ENCODE data around the gene FOXJ1. TPM values are rescaled to one million over a fixed set of nuclear protein-coding genes. Genes with fewer than 3 reads are reported as not detected.

Gene FOXJ1
- total and polyA plus RNA-seq, 2 of the 13 experiments (the other 11 are each of a cell fraction or from before 2014, with no cell fraction given), result 0.98 to 1.6 TPM

DNA sequence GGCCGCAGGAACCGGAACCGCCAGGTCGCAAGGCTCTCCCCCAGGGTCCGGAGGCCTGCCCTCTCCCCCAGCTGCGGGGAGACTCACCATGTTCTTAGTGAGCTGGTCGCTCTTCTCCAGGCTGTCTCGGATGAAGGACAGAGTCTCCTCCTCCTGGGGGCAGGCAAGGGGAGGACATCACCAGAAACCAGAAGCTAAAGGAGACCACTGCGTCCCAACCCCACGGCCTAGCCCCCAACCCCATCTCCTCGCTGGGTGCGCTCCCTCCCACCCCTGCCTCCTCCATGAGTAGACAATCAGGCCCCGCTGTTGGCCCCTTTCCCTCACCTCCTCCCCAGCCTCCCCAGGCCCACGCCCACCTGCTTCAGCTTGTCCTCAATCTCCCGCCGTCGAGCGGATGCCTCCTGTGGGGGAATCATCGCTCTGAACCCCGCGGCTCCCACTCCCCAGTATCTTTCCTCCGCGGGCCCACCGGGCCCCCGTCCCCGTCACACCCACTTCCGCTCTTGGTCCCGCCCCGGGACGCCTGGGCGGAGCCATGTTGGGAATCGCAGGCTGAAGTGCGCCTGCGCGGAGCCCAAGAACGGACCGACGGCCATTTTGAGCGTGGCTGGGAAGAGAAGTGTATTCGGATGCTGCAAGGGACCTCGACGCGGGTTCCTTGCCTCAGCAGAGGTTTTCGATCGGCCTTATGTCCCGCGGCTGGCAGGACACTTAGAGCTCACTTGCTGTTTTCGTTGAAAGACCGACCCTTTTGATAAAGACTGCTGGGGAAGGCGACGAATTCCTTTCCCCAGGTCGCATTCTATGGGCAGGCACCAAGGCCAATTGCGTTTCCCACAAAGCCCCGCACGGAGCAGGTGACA, 37.5 kb downstream of the FOXJ1 start, which contains the start of gene EXOC7 (continued):
- no peak for TF ChIP-seq ZUFSP (CRISPR knock-in tag; IDR thresholded peaks at IDR 0.05; ENCODE audit: borderline replicate concordance)
- TF ChIP-seq, protein P1, sequence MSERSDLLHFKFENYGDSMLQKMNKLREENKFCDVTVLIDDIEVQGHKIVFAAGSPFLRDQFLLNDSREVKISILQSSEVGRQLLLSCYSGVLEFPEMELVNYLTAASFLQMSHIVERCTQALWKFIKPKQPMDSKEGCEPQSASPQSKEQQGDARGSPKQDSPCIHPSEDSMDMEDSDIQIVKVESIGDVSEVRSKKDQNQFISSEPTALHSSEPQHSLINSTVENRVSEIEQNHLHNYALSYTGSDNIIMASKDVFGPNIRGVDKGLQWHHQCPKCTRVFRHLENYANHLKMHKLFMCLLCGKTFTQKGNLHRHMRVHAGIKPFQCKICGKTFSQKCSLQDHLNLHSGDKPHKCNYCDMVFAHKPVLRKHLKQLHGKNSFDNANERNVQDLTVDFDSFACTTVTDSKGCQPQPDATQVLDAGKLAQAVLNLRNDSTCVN (CRISPR knock-in tag; IDR thresholded peaks at IDR 0.05; ENCODE audit: borderline replicate concordance), result no peak; the same call in none of the 2 replicates
- TF ChIP-seq SNAI1 (CRISPR knock-in tag; IDR thresholded peaks at IDR 0.05; ENCODE audit: borderline replicate concordance), result no peak
- TF ChIP-seq ZNF629 (CRISPR knock-in tag; conservative IDR thresholded peaks at IDR 0.05), result no peak
- peak; percentile 77 for TF ChIP-seq SP4 (CRISPR knock-in tag; IDR thresholded peaks at IDR 0.05)
- no peak for TF ChIP-seq CHD2 (IDR thresholded peaks at IDR 0.05; ENCODE audit: low read depth, low read length)
- no peak for TF ChIP-seq ZNF101 (CRISPR knock-in tag; IDR thresholded peaks at IDR 0.05; ENCODE audit: borderline replicate concordance, low read depth)
- TF ChIP-seq, protein P2, sequence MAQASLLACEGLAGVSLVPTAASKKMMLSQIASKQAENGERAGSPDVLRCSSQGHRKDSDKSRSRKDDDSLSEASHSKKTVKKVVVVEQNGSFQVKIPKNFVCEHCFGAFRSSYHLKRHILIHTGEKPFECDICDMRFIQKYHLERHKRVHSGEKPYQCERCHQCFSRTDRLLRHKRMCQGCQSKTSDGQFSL (CRISPR knock-in tag; IDR thresholded peaks at IDR 0.05), result 0 out of 2 replicates have a peak, but pooled peaks have one; percentile 15
- TF ChIP-seq NR2F6 (IDR thresholded peaks at IDR 0.05), result no peak
- TF ChIP-seq NR2F6 (CRISPR knock-in tag; IDR thresholded peaks at IDR 0.05), result no peak
- no peak for TF ChIP-seq RAD51 (IDR thresholded peaks at IDR 0.05; ENCODE audit: borderline replicate concordance)
- TF ChIP-seq DMAP1 (CRISPR knock-in tag; IDR thresholded peaks at IDR 0.05), result peak; percentile 88; the same call in 1 of the 2 replicates
- TF ChIP-seq ZNF558 (CRISPR knock-in tag; IDR thresholded peaks at IDR 0.05; ENCODE audit: borderline replicate concordance), result no peak
- no peak for TF ChIP-seq SOX6 (IDR thresholded peaks at IDR 0.05)
- TF ChIP-seq SOX6 (CRISPR knock-in tag; IDR thresholded peaks at IDR 0.05), result peak; percentile 45; the same call in 1 of the 2 replicates
- TF ChIP-seq ZIK1 (CRISPR knock-in tag; IDR thresholded peaks at IDR 0.05; ENCODE audit: borderline replicate concordance, low read depth), result no peak; the same call in 1 of the 2 replicates
- no peak for TF ChIP-seq TRIM22 (IDR thresholded peaks at IDR 0.05)
- no peak for TF ChIP-seq TCF7 (IDR thresholded peaks at IDR 0.05; ENCODE audit: low read depth)
- TF ChIP-seq, protein P3, sequence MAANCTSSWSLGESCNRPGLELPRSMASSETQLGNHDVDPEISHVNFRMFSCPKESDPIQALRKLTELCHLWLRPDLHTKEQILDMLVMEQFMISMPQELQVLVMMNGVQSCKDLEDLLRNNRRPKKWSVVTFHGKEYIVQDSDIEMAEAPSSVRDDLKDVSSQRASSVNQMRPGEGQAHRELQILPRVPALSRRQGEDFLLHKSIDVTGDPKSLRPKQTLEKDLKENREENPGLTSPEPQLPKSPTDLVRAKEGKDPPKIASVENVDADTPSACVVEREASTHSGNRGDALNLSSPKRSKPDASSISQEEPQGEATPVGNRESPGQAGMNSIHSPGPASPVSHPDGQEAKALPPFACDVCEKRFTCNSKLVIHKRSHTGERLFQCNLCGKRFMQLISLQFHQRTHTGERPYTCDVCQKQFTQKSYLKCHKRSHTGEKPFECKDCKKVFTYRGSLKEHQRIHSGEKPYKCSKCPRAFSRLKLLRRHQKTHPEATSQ (CRISPR knock-in tag; IDR thresholded peaks at IDR 0.05; ENCODE audit: borderline replicate concordance), result no peak; the same call in 1 of the 2 replicates
- TF ChIP-seq THAP8 (CRISPR knock-in tag; IDR thresholded peaks at IDR 0.05; ENCODE audit: borderline replicate concordance), result no peak
- TF ChIP-seq RXRA (CRISPR knock-in tag; IDR thresholded peaks at IDR 0.05), result peak; percentile 56; the same call in 1 of the 2 replicates
- TF ChIP-seq ZNF670 (CRISPR knock-in tag; IDR thresholded peaks at IDR 0.05; ENCODE audit: borderline replicate concordance), result peak; percentile 94
- TF ChIP-seq RNF2 (conservative IDR thresholded peaks at IDR 0.05; ENCODE audit: low read depth), result 0 out of 2 replicates have a peak, but pooled peaks have one; percentile 61
- no peak for TF ChIP-seq HOXA9 (CRISPR knock-in tag; IDR thresholded peaks at IDR 0.05; ENCODE audit: borderline replicate concordance)
